Measurements from ENCODE around the gene BPI. TPM values are rescaled to one million over a fixed set of nuclear protein-coding genes. Genes with fewer than 3 reads are reported as not detected.

BPI gene
- polyA plus RNA-seq, 1 of the 3 experiments (the other 2 are of a cell fraction), result not detected

DNA sequence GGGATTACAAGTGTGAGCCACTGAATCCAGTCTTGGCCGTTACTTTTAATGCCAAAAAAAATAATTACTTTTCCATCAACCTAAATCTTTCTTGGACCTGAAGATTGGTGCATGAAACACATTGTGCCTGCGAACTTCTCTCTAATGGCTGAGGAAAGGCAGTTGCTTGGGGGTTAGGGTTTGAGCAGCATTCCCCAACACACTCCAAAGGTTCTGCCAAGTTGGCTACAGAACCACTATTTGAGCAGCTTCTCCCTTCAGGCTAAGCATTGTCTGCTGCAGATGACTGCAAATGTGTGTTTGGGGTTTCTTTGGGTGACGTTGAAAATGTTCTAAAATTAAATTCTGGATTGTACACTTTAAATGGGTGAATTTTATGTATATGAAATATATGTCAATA is 36.0 kb downstream of the BPI start:
- 27% methylated on average over 3 of the region's 3 CpGs for WGBS (ENCODE audit: low lambda C conversion rate)
- no peak for DNase-seq
- POLR2A ChIA-PET, result no interaction called here
- TF ChIP-seq EZH2phosphoT487 (IDR thresholded peaks at IDR 0.05; ENCODE audit: borderline replicate concordance, low read depth) (no peak), TAF1 (IDR thresholded peaks at IDR 0.05; ENCODE audit: borderline replicate concordance, low read depth, low read length) (no peak), TEAD4 (IDR thresholded peaks at IDR 0.05; ENCODE audit: borderline replicate concordance, insufficient read depth) (no peak), MEF2A (IDR thresholded peaks at IDR 0.05; ENCODE audit: borderline replicate concordance, low read depth) (no peak), ELF1 (IDR thresholded peaks at IDR 0.05) (no peak), NFIC (IDR thresholded peaks at IDR 0.05; ENCODE audit: borderline replicate concordance) (no peak), SMC3 (IDR thresholded peaks at IDR 0.05; ENCODE audit: low read depth, low read length) (no peak), ZBTB33 (IDR thresholded peaks at IDR 0.05; ENCODE audit: borderline replicate concordance, low read depth) (no peak), MXI1 (IDR thresholded peaks at IDR 0.05; ENCODE audit: low read depth, low read length) (no peak)
- H3K27ac ChIP-seq (ENCODE audit: low read depth in 2 of 2, low read length in 1 of 2), result no peak overlapping the region
- no peaks in the 10 kb centered on the region for H3K79me2 ChIP-seq (ENCODE audit: insufficient read depth)
- H3K4me2 ChIP-seq, result no peak overlapping the region
- H3K27me3 ChIP-seq (ENCODE audit: insufficient read depth), result peaks cover 11% of the 10 kb centered on the region; the same call in 1 of the 2 replicates
- H3K9me2 ChIP-seq, result no peaks in the 10 kb centered on the region
- no peaks in the 10 kb centered on the region for H3K4me1 ChIP-seq (ENCODE audit: control insufficient read depth in 1 of 2, insufficient read depth in 2 of 2, low read depth in 1 of 2, low read length in 1 of 2)
- no peak overlapping the region for H3K4me3 ChIP-seq (ENCODE audit: low read depth in 2 of 2, low read length in 1 of 2)
- no peaks in the 10 kb centered on the region for H3F3A ChIP-seq (replicated peaks; ENCODE audit: insufficient read depth)
- H3K36me3 ChIP-seq (replicated peaks in 1 of 2; ENCODE audit: control insufficient read depth in 1 of 2, insufficient read depth in 2 of 2, low read length in 1 of 2), result no peaks in the 10 kb centered on the region
- no peak overlapping the region for H2AFZ ChIP-seq (ENCODE audit: low read depth)
- CTCF ChIA-PET, result interaction anchor here (1.4 to 3.9 kb wide), 2 partner anchors 14 to 68 kb away, joined by 4 to 23 read pairs; no protein-coding TSS in a partner anchor
- no peak overlapping the region for H3K9ac ChIP-seq
- H4K20me1 ChIP-seq (ENCODE audit: insufficient read depth), result no peaks in the 10 kb centered on the region
- H3K9me3 ChIP-seq, result no peaks in the 10 kb centered on the region

DNA sequence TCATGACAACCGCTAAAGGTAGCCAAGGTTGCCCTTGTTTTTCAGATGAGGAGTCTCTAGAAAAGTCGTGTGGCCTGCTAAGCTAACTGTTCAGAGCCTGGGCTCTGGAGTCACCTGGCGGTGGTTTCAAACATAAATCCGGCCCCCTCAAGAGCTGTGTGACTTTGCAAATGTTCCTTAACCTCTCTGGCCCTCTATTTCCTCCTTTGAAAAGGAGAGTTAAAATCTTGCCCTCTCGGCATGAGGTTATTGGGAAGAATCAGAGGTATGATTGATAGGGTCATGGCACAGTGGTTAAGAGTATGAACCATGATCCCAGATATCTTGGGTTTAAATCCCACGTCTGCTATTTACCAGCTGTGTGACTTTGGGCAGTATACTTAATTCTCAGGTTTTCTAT is 36.7 kb downstream of the BPI start:
- no peak overlapping the region for H3K4me3 ChIP-seq (ENCODE audit: low read depth in 2 of 2, low read length in 1 of 2)
- H3K27ac ChIP-seq (ENCODE audit: low read depth in 2 of 2, low read length in 1 of 2), result no peak overlapping the region
- CTCF ChIA-PET, result interaction anchor here (3.9 kb wide), 1 partner anchor 68 kb away, joined by 23 read pairs; no protein-coding TSS in a partner anchor
- H3K9me2 ChIP-seq, result no peaks in the 10 kb centered on the region
- H3K9me3 ChIP-seq, result no peaks in the 10 kb centered on the region
- H3K4me1 ChIP-seq (ENCODE audit: control insufficient read depth in 1 of 2, insufficient read depth in 2 of 2, low read depth in 1 of 2, low read length in 1 of 2), result no peaks in the 10 kb centered on the region
- H3K79me2 ChIP-seq (ENCODE audit: insufficient read depth), result no peaks in the 10 kb centered on the region
- no peak for DNase-seq
- H4K20me1 ChIP-seq (ENCODE audit: insufficient read depth), result no peaks in the 10 kb centered on the region
- no peaks in the 10 kb centered on the region for H3K36me3 ChIP-seq (replicated peaks in 1 of 2; ENCODE audit: control insufficient read depth in 1 of 2, insufficient read depth in 2 of 2, low read length in 1 of 2)
- no peak overlapping the region for H2AFZ ChIP-seq (ENCODE audit: low read depth)
- POLR2A ChIA-PET, result no interaction called here
- WGBS (ENCODE audit: low lambda C conversion rate), result 50% methylated on average over 6 of the region's 6 CpGs
- no peaks in the 10 kb centered on the region for H3F3A ChIP-seq (replicated peaks; ENCODE audit: insufficient read depth)
- H3K27me3 ChIP-seq (ENCODE audit: insufficient read depth), result peaks cover 11% of the 10 kb centered on the region; the same call in 1 of the 2 replicates
- H3K4me2 ChIP-seq, result no peak overlapping the region
- TF ChIP-seq MXI1 (IDR thresholded peaks at IDR 0.05; ENCODE audit: low read depth, low read length) (no peak), JUND (IDR thresholded peaks at IDR 0.05) (no peak), RFX5 (IDR thresholded peaks at IDR 0.05; ENCODE audit: low read length) (no peak), PBX3 (IDR thresholded peaks at IDR 0.05) (no peak), ZBTB33 (IDR thresholded peaks at IDR 0.05; ENCODE audit: borderline replicate concordance, low read depth) (no peak), FOXM1 (IDR thresholded peaks at IDR 0.05; ENCODE audit: low read depth) (no peak), TEAD4 (IDR thresholded peaks at IDR 0.05; ENCODE audit: borderline replicate concordance, insufficient read depth) (no peak), RAD21 (IDR thresholded peaks at IDR 0.05; ENCODE audit: low read length) (no peak), RCOR1 (IDR thresholded peaks at IDR 0.05; ENCODE audit: low read length) (no peak)
- TF ChIP-seq, protein P1, sequence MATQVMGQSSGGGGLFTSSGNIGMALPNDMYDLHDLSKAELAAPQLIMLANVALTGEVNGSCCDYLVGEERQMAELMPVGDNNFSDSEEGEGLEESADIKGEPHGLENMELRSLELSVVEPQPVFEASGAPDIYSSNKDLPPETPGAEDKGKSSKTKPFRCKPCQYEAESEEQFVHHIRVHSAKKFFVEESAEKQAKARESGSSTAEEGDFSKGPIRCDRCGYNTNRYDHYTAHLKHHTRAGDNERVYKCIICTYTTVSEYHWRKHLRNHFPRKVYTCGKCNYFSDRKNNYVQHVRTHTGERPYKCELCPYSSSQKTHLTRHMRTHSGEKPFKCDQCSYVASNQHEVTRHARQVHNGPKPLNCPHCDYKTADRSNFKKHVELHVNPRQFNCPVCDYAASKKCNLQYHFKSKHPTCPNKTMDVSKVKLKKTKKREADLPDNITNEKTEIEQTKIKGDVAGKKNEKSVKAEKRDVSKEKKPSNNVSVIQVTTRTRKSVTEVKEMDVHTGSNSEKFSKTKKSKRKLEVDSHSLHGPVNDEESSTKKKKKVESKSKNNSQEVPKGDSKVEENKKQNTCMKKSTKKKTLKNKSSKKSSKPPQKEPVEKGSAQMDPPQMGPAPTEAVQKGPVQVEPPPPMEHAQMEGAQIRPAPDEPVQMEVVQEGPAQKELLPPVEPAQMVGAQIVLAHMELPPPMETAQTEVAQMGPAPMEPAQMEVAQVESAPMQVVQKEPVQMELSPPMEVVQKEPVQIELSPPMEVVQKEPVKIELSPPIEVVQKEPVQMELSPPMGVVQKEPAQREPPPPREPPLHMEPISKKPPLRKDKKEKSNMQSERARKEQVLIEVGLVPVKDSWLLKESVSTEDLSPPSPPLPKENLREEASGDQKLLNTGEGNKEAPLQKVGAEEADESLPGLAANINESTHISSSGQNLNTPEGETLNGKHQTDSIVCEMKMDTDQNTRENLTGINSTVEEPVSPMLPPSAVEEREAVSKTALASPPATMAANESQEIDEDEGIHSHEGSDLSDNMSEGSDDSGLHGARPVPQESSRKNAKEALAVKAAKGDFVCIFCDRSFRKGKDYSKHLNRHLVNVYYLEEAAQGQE (IDR thresholded peaks at IDR 0.05; ENCODE audit: low read depth, low read length), result no peak
- H3K9ac ChIP-seq, result no peak overlapping the region

All from SK-N-SH (cell line).